ENCODE measurements around the gene CRB3. TPM values are rescaled to one million over a fixed set of nuclear protein-coding genes. Genes with fewer than 3 reads are reported as not detected.

The CRB3 gene, protein sequence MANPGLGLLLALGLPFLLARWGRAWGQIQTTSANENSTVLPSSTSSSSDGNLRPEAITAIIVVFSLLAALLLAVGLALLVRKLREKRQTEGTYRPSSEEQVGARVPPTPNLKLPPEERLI
- total RNA-seq (1 to 10 TPM; 7.9 to 9.4 TPM), total RNA-seq (0.26 to 4.9 (median 2.0) reads per million in 172 experiments)
- 2.6 TPM for polyA plus RNA-seq (2013, experiment 1 of 2)
- polyA plus RNA-seq (2013, experiment 2 of 2), result 3.6 TPM

DNA sequence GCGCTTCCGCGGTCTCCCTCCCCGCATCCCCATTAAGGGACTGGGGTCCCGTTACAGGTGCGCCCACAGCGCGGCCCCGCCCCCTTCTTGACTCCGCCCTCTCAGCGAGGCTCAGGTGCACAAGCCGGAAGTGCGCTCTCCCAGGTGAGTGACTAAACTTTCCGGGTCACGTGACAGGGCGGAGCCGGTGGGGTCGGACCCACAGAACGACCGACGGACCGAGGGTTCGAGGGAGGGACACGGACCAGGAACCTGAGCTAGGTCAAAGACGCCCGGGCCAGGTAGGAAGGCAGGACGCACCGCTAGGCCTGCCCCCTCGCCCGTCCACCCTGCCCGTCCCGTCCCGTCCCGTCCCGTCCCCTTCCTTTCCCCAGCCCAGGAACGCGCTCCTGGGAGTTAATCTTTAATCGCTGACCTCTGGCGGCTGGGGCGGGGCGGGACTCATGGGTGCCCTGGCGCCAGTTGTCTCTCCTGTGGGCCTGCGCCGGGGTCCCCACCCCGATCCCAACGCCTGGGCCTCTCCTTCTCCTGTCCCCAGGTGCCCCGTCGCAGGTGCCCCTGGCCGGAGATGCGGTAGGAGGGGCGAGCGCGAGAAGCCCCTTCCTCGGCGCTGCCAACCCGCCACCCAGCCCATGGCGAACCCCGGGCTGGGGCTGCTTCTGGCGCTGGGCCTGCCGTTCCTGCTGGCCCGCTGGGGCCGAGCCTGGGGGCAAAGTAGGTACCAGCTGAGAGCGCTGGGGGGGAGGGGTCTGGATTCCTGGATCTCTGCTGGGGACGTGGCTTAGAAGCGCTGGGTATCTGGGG lies at the start of gene CRB3:
TSS of gene CRB3 (plus strand) at position 202 of the 804 bp plus-strand sequence. CDS start at position 633, 431 bp downstream.
- Mint-ChIP-seq H3K4me1 (ENCODE audit: low read depth) (peaks cover 30% of the 10 kb centered on the region), H3K27me3 (no peaks in the 10 kb centered on the region), H3K36me3 (ENCODE audit: low read depth) (peaks cover 37% of the 10 kb centered on the region), H3K9me3 (no peaks in the 10 kb centered on the region), H3K27ac (peak within 1 kb of the TSS; percentile 70), H3K4me3 (peak within 1 kb of the TSS; percentile 80)
- ATAC-seq (ENCODE audit: poor library complexity) (no peak), DNase-seq (peak; percentile 35 to 81 (median 60))
- Histone ChIP-seq H3K36me3 (ENCODE audit: insufficient read depth, low read length) (peaks cover 16% of the 10 kb centered on the region), H3K4me3 (ENCODE audit: low read length) (peak within 1 kb of the TSS; percentile 59), H3K9me3 (ENCODE audit: control insufficient read depth in 1 of 2, insufficient read depth in 1 of 2, low read length in 2 of 2) (no peaks in the 10 kb centered on the region), H3K27ac (ENCODE audit: low read depth in 1 of 2, low read length in 2 of 2) (peak within 1 kb of the TSS in 1 of 2 donors; percentile 4), H3K4me1 (ENCODE audit: insufficient read depth, low read length) (peaks cover 26% of the 10 kb centered on the region), H3K27me3 (ENCODE audit: control insufficient read depth in 1 of 2, insufficient read depth in 2 of 2, low read length in 2 of 2) (no peaks in the 10 kb centered on the region)
- ChIA-PET CTCF (no interaction called here), POLR2A (interaction anchor here (1.0 kb wide), 1 partner anchor 17 kb away, joined by 10 read pairs; the partner anchor contains the start of gene DENND1C)
- intact Hi-C loops (cut with DNase I, micrococcal nuclease), result loop anchor here (5.0 kb wide), 3 partner anchors 38 to 398 kb away; partner anchors contain the start of genes GPR108 (in 1 of the 2), TRIP10 (in 1 of the 2) and TUBB4A (in 1 of the 2)
- TF ChIP-seq, protein P1, sequence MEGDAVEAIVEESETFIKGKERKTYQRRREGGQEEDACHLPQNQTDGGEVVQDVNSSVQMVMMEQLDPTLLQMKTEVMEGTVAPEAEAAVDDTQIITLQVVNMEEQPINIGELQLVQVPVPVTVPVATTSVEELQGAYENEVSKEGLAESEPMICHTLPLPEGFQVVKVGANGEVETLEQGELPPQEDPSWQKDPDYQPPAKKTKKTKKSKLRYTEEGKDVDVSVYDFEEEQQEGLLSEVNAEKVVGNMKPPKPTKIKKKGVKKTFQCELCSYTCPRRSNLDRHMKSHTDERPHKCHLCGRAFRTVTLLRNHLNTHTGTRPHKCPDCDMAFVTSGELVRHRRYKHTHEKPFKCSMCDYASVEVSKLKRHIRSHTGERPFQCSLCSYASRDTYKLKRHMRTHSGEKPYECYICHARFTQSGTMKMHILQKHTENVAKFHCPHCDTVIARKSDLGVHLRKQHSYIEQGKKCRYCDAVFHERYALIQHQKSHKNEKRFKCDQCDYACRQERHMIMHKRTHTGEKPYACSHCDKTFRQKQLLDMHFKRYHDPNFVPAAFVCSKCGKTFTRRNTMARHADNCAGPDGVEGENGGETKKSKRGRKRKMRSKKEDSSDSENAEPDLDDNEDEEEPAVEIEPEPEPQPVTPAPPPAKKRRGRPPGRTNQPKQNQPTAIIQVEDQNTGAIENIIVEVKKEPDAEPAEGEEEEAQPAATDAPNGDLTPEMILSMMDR (IDR thresholded peaks at IDR 0.05), result no peak

DNA sequence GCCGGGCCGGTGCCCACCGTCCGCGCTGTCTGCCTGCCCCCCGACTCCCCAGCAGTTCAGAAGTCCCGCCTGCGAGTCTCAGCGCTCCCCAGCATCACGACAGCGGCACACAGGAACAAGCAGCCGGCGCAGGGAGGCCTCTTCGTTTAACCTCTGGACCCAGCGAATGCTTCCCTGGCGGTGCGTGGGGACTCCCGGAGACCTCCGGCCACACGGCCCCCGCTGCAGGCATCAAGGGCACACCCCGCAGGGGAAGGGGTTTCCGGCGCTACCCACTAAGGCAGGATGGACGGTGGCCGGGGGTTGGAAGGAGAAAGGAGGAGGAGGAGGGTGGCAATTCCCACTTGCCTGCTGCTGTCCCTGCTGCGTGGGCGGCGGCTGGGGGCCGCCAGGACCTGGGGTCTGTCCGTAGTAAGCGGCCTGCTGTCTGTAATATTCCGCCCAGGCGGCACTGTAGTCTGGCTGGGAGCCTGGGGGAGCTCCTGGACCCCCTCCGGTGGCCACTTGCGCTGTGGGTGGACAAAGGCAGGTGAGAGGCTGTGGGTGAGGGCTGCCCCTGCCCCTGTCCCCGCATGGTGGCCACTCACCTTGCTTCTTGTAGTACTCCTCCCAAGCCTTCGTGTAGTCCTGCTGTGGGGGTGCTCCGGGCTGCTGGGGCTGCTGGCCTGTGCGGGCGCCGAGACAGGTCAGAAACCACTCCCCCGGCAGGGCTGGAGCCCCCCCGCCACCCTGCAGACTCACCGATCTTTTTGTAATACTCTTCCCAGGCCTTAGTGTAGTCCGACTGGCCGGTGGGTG lies 49.1 kb upstream of the CRB3 start:
- Mint-ChIP-seq H3K4me3 (no peak overlapping the region), H3K36me3 (ENCODE audit: low read depth) (peaks cover 61% of the 10 kb centered on the region)

More for the DNA sequence above, 49.1 kb upstream of the CRB3 start:
- Histone ChIP-seq H3K36me3 (ENCODE audit: insufficient read depth, low read length) (peaks cover 60% of the 10 kb centered on the region), H3K27ac (ENCODE audit: low read depth in 1 of 2, low read length in 2 of 2) (no peak overlapping the region), H3K4me3 (ENCODE audit: low read length) (no peak overlapping the region), H3K4me1 (ENCODE audit: insufficient read depth, low read length) (no peaks in the 10 kb centered on the region), H3K9me3 (ENCODE audit: control insufficient read depth in 1 of 2, insufficient read depth in 1 of 2, low read length in 2 of 2) (no peaks in the 10 kb centered on the region), H3K27me3 (ENCODE audit: control insufficient read depth in 1 of 2, insufficient read depth in 2 of 2, low read length in 2 of 2) (no peaks in the 10 kb centered on the region)
- Mint-ChIP-seq H3K9me3 (no peaks in the 10 kb centered on the region), H3K27me3 (no peaks in the 10 kb centered on the region), H3K4me1 (ENCODE audit: low read depth) (no peaks in the 10 kb centered on the region), H3K27ac (no peak overlapping the region)
- ChIA-PET CTCF (no interaction called here), POLR2A (no interaction called here)
- intact Hi-C loops (cut with DNase I, micrococcal nuclease), result no loop called here
- peak in 1 of 14 experiments; percentile 26 for DNase-seq
- no peak for ATAC-seq (ENCODE audit: poor library complexity)
- TF ChIP-seq, protein P1 (IDR thresholded peaks at IDR 0.05), result no peak

Measured in CD4-positive, alpha-beta T cell (primary cell).